HEK293T (cell line): ENCODE data around the gene CASKIN1.

Experiments used
- CTCF ChIA-PET: fragments of 350-600 bp; formaldehyde crosslinking; extraction: SDS; loops from one replicate; lab custom pipeline; 2021; ENCODE audit warnings: antibody characterized with exemption, inconsistent platforms; lab: Yijun Ruan, JAX
- POLR2A ChIA-PET: fragments of 350-600 bp; formaldehyde crosslinking; extraction: SDS; loops from one replicate; lab custom pipeline; 2020; ENCODE audit warnings: antibody characterized with exemption, inconsistent platforms; lab: Yijun Ruan, JAX
- DNase-seq: peaks from one replicate; pipeline ENCODE4 v3.0.0; 2012; ENCODE audit warnings: mixed read lengths; ENCODE audit errors: extremely low spot score
- ARNT ChIP-seq: fragments of 450-650 bp; IDR thresholded peaks from 2 replicates; pipeline ENCODE4 v1.6.1; 2017; ENCODE audit warnings: mild to moderate bottlenecking
- BHLHE40 ChIP-seq: fragments of 450-650 bp; IDR thresholded peaks from 2 replicates; pipeline ENCODE4 v1.6.1; 2016; ENCODE audit warnings: mild to moderate bottlenecking, moderate library complexity, borderline replicate concordance
- CTBP1 ChIP-seq: fragments of 450-650 bp; IDR thresholded peaks from 2 replicates; pipeline ENCODE4 v1.6.1; 2016; ENCODE audit warnings: borderline replicate concordance
- ELF4 ChIP-seq: fragments of 450-650 bp; IDR thresholded peaks from 2 replicates; pipeline ENCODE4 v1.6.1; 2017; ENCODE audit warnings: antibody characterized with exemption
- FOXA1 ChIP-seq: fragments of 450-650 bp; IDR thresholded peaks from 2 replicates; pipeline ENCODE4 v1.6.1; 2016; ENCODE audit warnings: mild to moderate bottlenecking
- FOXK2 ChIP-seq: fragments of 450-650 bp; IDR thresholded peaks from 2 replicates; pipeline ENCODE4 v1.6.1; 2016; ENCODE audit warnings: mild to moderate bottlenecking
- FOXM1 ChIP-seq: fragments of 450-650 bp; IDR thresholded peaks from 2 replicates; pipeline ENCODE4 v1.6.1; 2017; ENCODE audit warnings: mild to moderate bottlenecking, borderline replicate concordance
- HDGF ChIP-seq: fragments of 450-650 bp; IDR thresholded peaks from 2 replicates; pipeline ENCODE4 v1.6.1; 2017; ENCODE audit warnings: antibody characterized with exemption, borderline replicate concordance
- L3MBTL2 ChIP-seq: fragments of 450-650 bp; conservative IDR thresholded peaks from 2 replicates; pipeline ENCODE4 v1.6.1; 2016; ENCODE audit warnings: mild to moderate bottlenecking
- LEF1 ChIP-seq: fragments of 450-650 bp; IDR thresholded peaks from 2 replicates; pipeline ENCODE4 v1.6.1; 2017; ENCODE audit warnings: mild to moderate bottlenecking, borderline replicate concordance
- NFRKB ChIP-seq: fragments of 450-650 bp; IDR thresholded peaks from 2 replicates; pipeline ENCODE4 v1.6.1; 2016; ENCODE audit warnings: mild to moderate bottlenecking, moderate library complexity
- SP1 ChIP-seq: fragments of 450-650 bp; IDR thresholded peaks from 2 replicates; pipeline ENCODE4 v1.6.1; 2017
- SUZ12 ChIP-seq: fragments of 450-650 bp; IDR thresholded peaks from 2 replicates; pipeline ENCODE4 v1.6.1; 2016; ENCODE audit warnings: mild to moderate bottlenecking
- TARDBP ChIP-seq: fragments of 450-650 bp; IDR thresholded peaks from 2 replicates; pipeline ENCODE4 v1.6.1; 2016
- ZNF384 ChIP-seq: fragments of 450-650 bp; IDR thresholded peaks from 2 replicates; pipeline ENCODE4 v1.6.1; 2016
- TF ChIP-seq, protein P1 (sequence below): fragments of 450-650 bp; IDR thresholded peaks from 2 replicates; pipeline ENCODE4 v1.6.1; 2016

Gene CASKIN1

GRCh38 chr16:2155091-2155950 is 41.1 kb downstream of the CASKIN1 start, which contains the start of gene TRAF7:
TRAF7 (plus strand) TSS chr16:2155782; CDS start chr16:2163921, 8,139 bp downstream.
- POLR2A ChIA-PET, result interaction anchor here (0.6 to 2.7 kb wide), 61 partner anchors 8 to 382 kb away, joined by 3 to 40 read pairs (median 5); partner anchors contain the start of genes DNASE1L2, ECI1, GFER and MLST8
- CTCF ChIA-PET, result interaction anchor here (0.6 to 1.3 kb wide), 2 partner anchors 15 to 59 kb away, joined by 3 to 5 read pairs; partner anchors contain the start of gene PGP

DNA sequence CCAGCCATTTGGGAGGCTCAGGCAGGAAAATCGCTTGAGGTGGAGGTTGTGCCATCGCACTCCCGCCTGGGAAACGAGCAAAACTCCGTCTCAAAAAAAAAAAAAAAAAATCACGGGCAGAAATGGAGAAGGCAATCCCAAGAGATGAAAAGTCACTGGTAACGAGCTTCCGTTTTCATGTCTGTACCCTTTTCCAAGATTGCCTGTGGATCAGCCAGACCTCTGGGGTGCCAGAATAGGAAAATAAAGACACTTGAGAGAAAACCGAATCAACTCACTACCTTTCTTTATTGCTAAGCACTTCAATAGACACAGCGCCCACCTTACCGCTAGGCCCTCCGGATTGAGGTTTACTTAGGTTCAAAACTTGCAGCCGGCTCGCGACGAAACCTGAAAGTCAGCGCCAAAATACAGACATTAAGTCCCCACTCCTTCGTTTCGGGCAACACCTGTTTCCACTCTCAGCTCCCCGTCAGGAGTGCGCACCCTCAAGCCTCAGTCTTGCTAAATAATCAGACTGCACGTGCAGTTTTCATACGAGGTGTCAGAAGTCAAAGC is 41.8 kb downstream of the CASKIN1 start:
- ChIA-PET POLR2A (interaction anchor here (0.5 to 2.7 kb wide), 38 partner anchors 8 to 316 kb away, joined by 3 to 40 read pairs (median 6); partner anchors contain the start of genes DNASE1L2, ECI1, GFER and MLST8), CTCF (interaction anchor here (1.3 kb wide), 1 partner anchor 14 kb away, joined by 5 read pairs; no protein-coding TSS in a partner anchor)
- TF ChIP-seq SP1 (no peak), ARNT (no peak), L3MBTL2 (peak; percentile 18)
- no peak for DNase-seq

More at GRCh38 chr16:2155091-2155950, 41.1 kb downstream of the CASKIN1 start, which contains the start of gene TRAF7:
- TF ChIP-seq, protein P1, sequence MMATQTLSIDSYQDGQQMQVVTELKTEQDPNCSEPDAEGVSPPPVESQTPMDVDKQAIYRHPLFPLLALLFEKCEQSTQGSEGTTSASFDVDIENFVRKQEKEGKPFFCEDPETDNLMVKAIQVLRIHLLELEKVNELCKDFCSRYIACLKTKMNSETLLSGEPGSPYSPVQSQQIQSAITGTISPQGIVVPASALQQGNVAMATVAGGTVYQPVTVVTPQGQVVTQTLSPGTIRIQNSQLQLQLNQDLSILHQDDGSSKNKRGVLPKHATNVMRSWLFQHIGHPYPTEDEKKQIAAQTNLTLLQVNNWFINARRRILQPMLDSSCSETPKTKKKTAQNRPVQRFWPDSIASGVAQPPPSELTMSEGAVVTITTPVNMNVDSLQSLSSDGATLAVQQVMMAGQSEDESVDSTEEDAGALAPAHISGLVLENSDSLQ, result peak; percentile 99
- TF ChIP-seq LEF1, result no peak
- no peak for TF ChIP-seq NFRKB
- no peak for TF ChIP-seq FOXK2
- peak; percentile 95 for TF ChIP-seq ELF4
- peak; percentile 96 for DNase-seq

- DNase-seq, result no peak
- TF ChIP-seq FOXA1 (no peak), FOXM1 (no peak), CTBP1 (no peak), BHLHE40 (no peak), ARNT (no peak), TARDBP (no peak), ELF4 (no peak), ZNF384 (no peak)
- TF ChIP-seq, protein P1, result no peak
- POLR2A ChIA-PET, result interaction anchor here (0.7 to 2.7 kb wide), 11 partner anchors 9 to 188 kb away, joined by 3 to 16 read pairs (median 4); partner anchors contain the start of genes ECI1, PGP, PKD1 and RPS2
- CTCF ChIA-PET, result interaction anchor here (0.6 to 1.4 kb wide), 7 partner anchors 11 to 260 kb away, joined by 3 to 9 read pairs (median 4); partner anchors contain the start of gene ECI1
Observed at GRCh38 chr16:2152695-2153506, 43.5 kb downstream of the CASKIN1 start.

DNA sequence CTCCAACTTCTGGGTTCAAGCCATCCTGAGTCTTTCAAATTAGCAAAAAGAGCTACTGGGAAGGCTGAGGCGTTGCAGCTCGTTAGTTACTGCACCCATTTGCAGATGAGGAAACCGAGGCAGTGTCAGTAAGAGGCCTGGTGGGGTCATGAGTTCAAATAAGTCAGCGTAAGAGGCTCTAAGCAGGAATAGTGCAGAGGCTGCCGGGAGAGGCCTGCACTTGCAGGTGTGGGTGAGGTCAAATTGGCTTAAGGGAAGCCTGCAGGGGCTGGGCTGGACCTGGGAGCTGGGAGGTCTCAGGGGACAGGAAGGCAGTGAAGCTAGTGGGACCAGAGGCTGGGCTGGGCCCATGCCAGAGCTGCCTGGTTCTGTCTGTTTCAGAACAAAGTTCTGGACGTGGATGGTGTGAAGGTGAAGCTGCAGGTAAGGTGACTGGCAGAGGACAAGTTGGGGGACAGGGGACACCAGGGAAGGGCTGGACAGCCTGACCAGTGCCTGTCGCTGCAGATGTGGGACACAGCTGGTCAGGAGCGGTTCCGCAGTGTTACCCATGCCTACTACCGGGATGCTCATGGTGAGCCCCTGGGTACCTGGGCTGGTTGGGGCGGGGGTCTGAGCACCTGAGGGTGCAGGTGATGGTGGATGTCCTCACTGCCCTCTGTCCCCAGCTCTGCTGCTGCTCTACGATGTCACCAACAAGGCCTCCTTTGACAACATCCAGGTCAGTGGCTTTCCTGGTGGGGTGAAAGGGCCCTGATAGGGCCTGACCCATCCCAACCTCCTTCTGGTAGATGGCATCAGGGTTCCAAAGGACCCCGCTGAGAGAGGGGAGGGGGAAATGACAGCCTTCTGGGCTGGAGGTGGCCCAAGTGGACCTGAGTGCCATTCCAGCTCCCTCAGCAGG is 45.0 kb downstream of the CASKIN1 start:
- ChIA-PET POLR2A (interaction anchor here (0.6 to 1.9 kb wide), 7 partner anchors 11 to 187 kb away, joined by 3 to 7 read pairs (median 3); partner anchors contain the start of genes ECI1, NTHL1, RPS2 and TBL3), CTCF (interaction anchor here (0.8 to 1.6 kb wide), 4 partner anchors 11 to 148 kb away, joined by 3 to 6 read pairs (median 4); no protein-coding TSS in a partner anchor)
- no peak for DNase-seq
- no peak for TF ChIP-seq SUZ12
- TF ChIP-seq ARNT, result no peak
- TF ChIP-seq ELF4, result no peak
- TF ChIP-seq SP1, result no peak
- TF ChIP-seq, protein P1, result no peak
- no peak for TF ChIP-seq LEF1
- no peak for TF ChIP-seq FOXM1
- no peak for TF ChIP-seq ZNF384
- TF ChIP-seq L3MBTL2, result no peak
- TF ChIP-seq NFRKB, result no peak
- TF ChIP-seq FOXA1, result no peak
- TF ChIP-seq CTBP1, result no peak
- TF ChIP-seq FOXK2, result no peak
- no peak for TF ChIP-seq TARDBP
- TF ChIP-seq HDGF, result no peak
- TF ChIP-seq BHLHE40, result no peak
